ENCODE measurements around the gene TMEM63C.

DNA sequence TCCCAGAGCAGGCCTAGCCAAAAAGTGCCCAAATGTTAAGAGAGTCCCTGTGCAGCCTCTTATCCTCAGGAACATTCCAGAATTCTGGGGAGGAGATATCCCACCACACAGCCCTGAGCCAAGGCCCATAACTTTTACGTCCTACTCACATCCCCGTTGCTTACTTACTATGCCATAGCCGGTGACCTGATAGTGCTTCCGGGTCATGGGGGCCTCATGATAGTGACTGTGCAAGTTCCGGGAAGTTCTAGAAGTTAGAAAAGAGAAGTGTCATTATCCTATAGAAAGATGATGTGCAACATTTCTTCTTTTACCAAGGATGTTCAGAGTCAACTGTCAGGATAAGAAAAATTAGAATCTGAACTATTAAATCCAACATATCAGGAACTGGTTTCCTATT, 105.0 kb downstream of the TMEM63C start:
- no peak for TF ChIP-seq EZH2phosphoT487 (IDR thresholded peaks at IDR 0.05; ENCODE audit: low read depth)
- TF ChIP-seq, protein P1, sequence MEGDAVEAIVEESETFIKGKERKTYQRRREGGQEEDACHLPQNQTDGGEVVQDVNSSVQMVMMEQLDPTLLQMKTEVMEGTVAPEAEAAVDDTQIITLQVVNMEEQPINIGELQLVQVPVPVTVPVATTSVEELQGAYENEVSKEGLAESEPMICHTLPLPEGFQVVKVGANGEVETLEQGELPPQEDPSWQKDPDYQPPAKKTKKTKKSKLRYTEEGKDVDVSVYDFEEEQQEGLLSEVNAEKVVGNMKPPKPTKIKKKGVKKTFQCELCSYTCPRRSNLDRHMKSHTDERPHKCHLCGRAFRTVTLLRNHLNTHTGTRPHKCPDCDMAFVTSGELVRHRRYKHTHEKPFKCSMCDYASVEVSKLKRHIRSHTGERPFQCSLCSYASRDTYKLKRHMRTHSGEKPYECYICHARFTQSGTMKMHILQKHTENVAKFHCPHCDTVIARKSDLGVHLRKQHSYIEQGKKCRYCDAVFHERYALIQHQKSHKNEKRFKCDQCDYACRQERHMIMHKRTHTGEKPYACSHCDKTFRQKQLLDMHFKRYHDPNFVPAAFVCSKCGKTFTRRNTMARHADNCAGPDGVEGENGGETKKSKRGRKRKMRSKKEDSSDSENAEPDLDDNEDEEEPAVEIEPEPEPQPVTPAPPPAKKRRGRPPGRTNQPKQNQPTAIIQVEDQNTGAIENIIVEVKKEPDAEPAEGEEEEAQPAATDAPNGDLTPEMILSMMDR (IDR thresholded peaks at IDR 0.05; ENCODE audit: low read depth, low read length), result no peak
